H7 (cell line): ENCODE data around the gene SCART1. TPM values are rescaled to one million over a fixed set of nuclear protein-coding genes. Genes with fewer than 3 reads are reported as not detected.

Source experiments
- DNase-seq: peaks from one replicate; pipeline ENCODE4 v3.0.0; 2012
- H3K27me3 ChIP-seq: 2 replicates; pipeline ENCODE4 v1.6.0; 2011; ENCODE audit warnings: mild to moderate bottlenecking, low read length; ENCODE audit not compliant: control insufficient read depth, insufficient read depth
- H3K36me3 ChIP-seq: replicated peaks from 2 replicates; pipeline ENCODE4 v1.5.1; 2011; ENCODE audit warnings: low read length; ENCODE audit not compliant: control insufficient read depth, insufficient read depth
- H3K4me3 ChIP-seq: 2 replicates; pipeline ENCODE4 v1.5.1; 2011; ENCODE audit warnings: low read depth, mild to moderate bottlenecking, control low read depth, low read length, moderate library complexity; ENCODE audit not compliant: insufficient read depth
- total RNA-seq: library from RNA; depleted of rRNA; stranded (reverse); fragments of >200 nt; shearing (Covaris generic); gene quantifications from 2 replicates; pipeline ENCODE4 v1.2.3, GENCODE V29; 2014

Gene SCART1
- total RNA-seq, 1 experiment from 2014 or later = 0.03 TPM

- no peaks in the 10 kb centered on the region for H3K27me3 ChIP-seq
- no peak for DNase-seq
- no peak overlapping the region for H3K4me3 ChIP-seq
- H3K36me3 ChIP-seq = no peaks in the 10 kb centered on the region
Observed at GRCh38 chr10:133442191-133442966, 11.4 kb upstream of the SCART1 start.

- no peak for DNase-seq
- Histone ChIP-seq H3K27me3 (no peaks in the 10 kb centered on the region), H3K36me3 (no peaks in the 10 kb centered on the region), H3K4me3 (no peak overlapping the region)
Observed at GRCh38 chr10:133442967-133443924, 10.5 kb upstream of the SCART1 start.

DNA sequence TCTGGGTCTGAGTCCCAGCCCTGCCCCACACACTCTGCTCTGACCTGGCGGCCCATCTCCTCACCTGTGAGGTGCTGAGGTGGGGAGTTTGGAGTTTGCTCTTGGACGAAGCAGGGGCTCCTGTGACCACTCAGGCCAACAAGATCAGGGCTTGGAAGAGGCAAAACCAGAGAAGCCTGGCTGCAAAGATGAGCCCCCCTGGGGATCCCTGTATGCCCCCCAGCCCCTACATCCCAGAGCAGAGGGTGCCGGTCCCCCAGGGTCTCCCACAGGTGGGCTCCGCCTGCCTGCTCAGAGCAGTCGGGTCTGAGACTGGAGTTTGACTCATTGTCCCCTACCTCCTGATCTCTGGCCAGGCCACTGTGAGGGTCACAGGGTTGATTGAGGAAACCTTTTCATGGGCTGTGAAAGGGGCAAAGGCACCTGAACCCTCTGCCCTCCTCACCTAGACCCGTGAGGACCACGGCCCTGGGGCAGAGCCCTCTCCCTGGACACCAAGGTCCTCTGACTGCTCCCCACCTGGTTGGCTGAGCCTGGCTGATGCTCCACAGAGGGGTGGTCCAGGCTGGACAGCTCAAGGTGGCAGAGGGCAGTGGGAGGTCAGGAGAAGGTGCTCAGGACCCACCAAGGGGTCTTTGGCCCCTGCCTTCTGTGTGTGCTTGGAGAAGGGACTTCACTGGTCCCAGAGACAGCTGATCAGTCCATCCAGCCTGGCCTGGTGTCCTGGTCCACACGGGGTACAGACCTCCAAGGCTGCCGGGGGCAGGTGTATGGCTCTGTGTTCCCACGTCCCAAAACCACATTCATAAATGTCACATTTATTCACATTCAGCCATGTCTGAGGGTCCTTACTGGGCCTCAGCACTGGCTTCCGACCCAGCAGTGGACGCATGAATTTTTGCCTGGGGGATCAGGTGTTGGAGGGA, 9.1 kb upstream of the SCART1 start:
- Histone ChIP-seq H3K4me3 (no peak overlapping the region), H3K27me3 (no peaks in the 10 kb centered on the region), H3K36me3 (no peaks in the 10 kb centered on the region)
- DNase-seq = peak; percentile 24

DNA sequence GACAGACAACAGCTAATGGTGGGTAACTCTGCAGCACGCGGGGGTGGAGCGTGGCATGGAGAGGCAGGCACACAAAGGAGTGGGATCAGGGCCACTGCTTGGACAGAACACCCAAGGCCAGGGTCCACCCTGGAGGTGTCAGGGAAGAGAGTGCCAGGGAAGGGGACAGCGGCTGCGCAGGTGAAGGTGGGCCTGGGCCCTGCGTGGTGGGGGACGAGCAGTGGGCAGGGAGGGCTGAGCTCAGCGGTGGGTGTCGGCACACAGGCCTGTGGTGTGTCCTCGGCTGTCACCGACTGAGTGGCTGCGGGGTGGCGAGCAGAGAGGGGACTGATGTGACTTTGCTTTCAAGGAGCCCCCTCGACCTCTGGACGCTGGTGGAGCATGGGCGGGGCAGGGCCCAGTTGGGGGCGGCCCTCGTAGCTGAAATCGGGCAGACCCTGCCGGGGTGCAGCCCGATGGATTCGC, 8.4 kb upstream of the SCART1 start:
- Histone ChIP-seq H3K4me3 (no peak overlapping the region), H3K36me3 (no peaks in the 10 kb centered on the region), H3K27me3 (no peaks in the 10 kb centered on the region)
- DNase-seq = peak; percentile 42

GRCh38 chr10:133445751-133446708, 7.7 kb upstream of the SCART1 start:
- peak; percentile 62 for DNase-seq

DNA sequence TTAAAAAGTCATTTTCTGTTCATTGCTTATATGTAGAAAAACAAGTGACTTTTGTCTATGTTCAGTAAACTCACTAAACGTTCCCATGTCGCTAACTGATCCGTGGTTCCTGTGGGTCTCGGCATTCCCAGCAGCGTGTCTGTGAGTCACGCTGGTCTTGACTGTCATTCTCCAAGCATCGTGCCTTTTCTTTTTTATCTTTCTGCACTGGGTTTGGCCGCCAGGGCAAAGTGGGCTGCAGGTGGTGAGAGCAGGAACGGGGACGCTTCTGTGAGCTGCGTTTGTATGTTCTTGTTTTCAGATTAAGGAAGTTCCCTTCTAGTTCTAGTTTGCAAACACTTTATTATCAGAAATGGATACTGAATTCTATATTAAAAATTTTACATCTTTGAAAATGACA, 6.8 kb upstream of the SCART1 start:
- DNase-seq = no peak
- no peaks in the 10 kb centered on the region for H3K36me3 ChIP-seq
- no peak overlapping the region for H3K4me3 ChIP-seq
- no peaks in the 10 kb centered on the region for H3K27me3 ChIP-seq

More at GRCh38 chr10:133445751-133446708, 7.7 kb upstream of the SCART1 start:
- Histone ChIP-seq H3K4me3 (no peak overlapping the region), H3K36me3 (no peaks in the 10 kb centered on the region), H3K27me3 (no peaks in the 10 kb centered on the region)

DNA sequence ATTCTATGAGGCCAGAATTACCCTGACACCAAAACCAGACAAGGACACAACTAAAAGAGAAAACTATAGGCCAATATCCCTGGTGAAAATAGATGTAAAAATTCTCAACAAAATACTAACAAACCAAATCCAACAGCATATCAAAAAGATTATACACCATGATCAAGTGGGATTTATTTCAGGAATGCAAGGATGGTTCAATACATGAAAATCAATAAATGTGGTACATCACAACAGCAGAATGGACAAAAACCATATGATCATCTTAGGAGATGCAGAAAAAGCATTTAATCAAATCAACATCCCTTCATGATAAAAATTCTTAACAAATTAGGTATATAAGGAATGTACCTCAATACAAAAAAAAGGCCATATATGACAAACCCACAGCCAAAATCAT, 5.6 kb upstream of the SCART1 start:
- H3K4me3 ChIP-seq = no peak overlapping the region
- no peak for DNase-seq
- no peaks in the 10 kb centered on the region for H3K27me3 ChIP-seq
- H3K36me3 ChIP-seq = no peaks in the 10 kb centered on the region

- no peaks in the 10 kb centered on the region for H3K27me3 ChIP-seq
- H3K4me3 ChIP-seq = no peak overlapping the region
- H3K36me3 ChIP-seq = no peaks in the 10 kb centered on the region
- no peak for DNase-seq
Observed at GRCh38 chr10:133451346-133451745, 2.4 kb upstream of the SCART1 start.

DNA sequence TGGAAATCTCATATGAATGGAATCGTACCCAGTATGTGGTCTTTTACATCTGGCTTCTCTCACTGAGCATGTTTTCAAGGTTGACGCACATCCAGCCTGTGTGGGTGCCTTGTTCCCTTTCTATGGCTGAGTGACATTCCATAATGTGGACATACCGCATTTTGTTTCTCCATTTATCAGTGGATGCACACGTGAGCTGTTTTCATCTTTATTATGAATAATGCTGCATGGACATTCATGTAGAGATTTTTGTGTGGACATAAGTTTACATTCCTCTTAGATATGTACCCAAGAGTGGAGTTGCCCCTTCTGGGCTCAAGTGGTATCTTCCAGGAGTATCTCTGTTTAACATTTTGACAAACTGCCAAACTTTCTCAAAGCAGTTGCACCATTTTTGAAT, 1.3 kb upstream of the SCART1 start:
- Histone ChIP-seq H3K27me3 (no peaks in the 10 kb centered on the region), H3K4me3 (no peak overlapping the region), H3K36me3 (no peaks in the 10 kb centered on the region)
- DNase-seq = no peak

DNA sequence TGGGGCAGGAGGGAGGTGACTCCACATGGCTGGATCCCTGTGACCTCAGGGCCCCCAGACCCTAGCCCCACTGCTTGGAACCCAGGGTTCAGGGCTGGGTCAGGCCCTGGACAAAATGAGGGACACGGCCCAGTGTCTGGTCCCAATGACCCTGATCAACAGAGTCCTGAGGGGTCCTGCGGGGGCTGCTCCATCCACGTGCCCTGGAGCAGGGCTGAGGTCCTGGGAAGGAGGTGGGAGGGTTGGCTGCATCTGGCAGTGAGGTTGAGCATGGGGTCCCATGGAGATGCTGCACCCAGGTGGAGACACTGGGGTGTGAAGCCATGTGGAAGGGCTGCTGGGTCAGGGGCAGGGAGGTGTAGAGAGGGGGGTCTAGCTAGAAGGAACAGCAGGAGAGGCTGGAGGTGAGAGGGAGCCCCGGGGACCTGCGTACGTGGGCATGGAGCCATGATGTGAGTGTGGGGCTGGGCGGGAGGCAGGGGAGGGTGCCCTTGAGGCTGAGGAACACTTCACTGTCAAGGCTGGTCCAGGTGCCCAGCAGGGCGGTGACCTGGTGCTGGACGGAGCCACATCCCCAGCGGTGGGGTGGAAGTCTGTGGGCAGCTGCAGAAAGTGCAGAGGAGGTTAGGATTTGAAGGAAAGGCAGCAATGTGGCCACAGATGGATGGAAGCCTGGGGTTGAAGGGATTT, 604 bp downstream of the SCART1 start:
- Histone ChIP-seq H3K36me3 (no peaks in the 10 kb centered on the region), H3K27me3 (no peaks in the 10 kb centered on the region), H3K4me3 (no peak overlapping the region)
- no peak for DNase-seq

DNA sequence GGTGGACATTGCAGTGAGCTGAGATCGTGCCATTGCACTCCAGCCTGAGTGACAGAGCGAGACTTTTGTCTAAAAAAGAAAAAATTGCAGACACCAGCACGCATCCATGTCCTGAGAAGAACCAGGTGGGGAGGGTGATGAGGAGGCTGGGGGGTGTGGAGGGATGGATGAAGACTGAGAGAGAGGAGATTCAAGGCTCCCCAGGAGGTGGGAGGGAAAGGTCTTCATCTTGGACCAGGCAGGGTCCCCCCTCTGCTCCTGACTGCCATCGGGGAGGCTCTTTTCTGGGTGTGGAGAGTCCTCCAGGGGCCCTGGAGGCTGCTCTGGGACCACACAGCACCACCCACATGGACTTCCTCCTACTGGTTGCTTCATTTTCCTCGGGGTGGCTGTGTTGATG, 1.5 kb downstream of the SCART1 start:
- Histone ChIP-seq H3K4me3 (no peak overlapping the region), H3K27me3 (no peaks in the 10 kb centered on the region), H3K36me3 (no peaks in the 10 kb centered on the region)
- no peak for DNase-seq

DNA sequence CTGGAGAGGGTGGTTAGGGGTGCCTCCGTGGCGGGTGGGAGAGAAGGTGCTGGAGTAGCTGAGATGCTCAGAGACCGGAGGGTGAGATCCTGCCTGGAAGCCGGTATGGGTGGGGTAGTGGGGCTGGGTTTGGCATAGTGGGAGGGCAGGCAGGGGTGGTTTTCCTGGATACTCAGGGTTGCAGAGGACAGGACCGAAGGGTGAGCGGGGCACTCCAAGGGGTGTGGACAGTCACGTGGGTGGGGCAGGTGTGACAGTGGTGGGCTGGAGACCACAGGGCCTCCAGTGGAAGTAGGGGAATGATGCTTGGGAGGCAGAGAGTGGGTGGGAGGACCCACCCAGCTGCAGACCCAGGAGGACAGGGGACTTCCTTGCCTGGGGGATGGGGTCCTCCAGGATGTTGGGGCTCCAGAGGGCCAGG, 1.9 kb downstream of the SCART1 start:
- Histone ChIP-seq H3K27me3 (no peaks in the 10 kb centered on the region), H3K4me3 (no peak overlapping the region), H3K36me3 (no peaks in the 10 kb centered on the region)
- DNase-seq = no peak
